Adrenal gland (tissue), 12 donors: Measurements from ENCODE around the gene PRMT9. TPM values are rescaled to one million over a fixed set of nuclear protein-coding genes. Genes with fewer than 3 reads are reported as not detected.

ENCODE experiments used
- DNase-seq, 7 donors: peaks; one replicate each; pipeline ENCODE4 v3.0.0-alpha.2; 2019 to 2020
- H3K27ac ChIP-seq, 5 donors: fragments of 200-600 bp; sonication (generic) in 4 of 5; 1 replicate in 3 of 5; 2 replicates in 2 of 5; pipeline versions ENCODE4 v1.5.1 to v1.8.0; 2016 to 2020; ENCODE audit warnings: mild to moderate bottlenecking in 1 of 5
- H3K27me3 ChIP-seq: fragments of 200-600 bp; 2 replicates; pipeline ENCODE4 v1.8.0; 2021
- H3K36me3 ChIP-seq, 2 donors: fragments of 200-600 bp; replicated peaks in 1 of 2; 1 replicate in 1 of 2; 2 replicates in 1 of 2; pipeline versions ENCODE4 v1.5.1 to v1.8.0; 2018 to 2022
- H3K4me1 ChIP-seq, 2 donors: fragments of 200-600 bp; replicated peaks in 1 of 2; 1 replicate in 1 of 2; 2 replicates in 1 of 2; pipeline versions ENCODE4 v1.5.1 to v1.8.0; 2018 to 2021
- H3K4me3 ChIP-seq, 4 donors: fragments of 200-600 bp; sonication (generic) in 3 of 4; one replicate each; pipeline ENCODE4 v1.5.1; 2016 to 2018
- H3K9me3 ChIP-seq, 3 donors: fragments of 200-600 bp; sonication (generic) in 1 of 3; replicated peaks in 1 of 3; 1 replicate in 2 of 3; 2 replicates in 1 of 3; pipeline versions ENCODE4 v1.5.1 to v1.8.0; 2016 to 2021
- CTCF ChIP-seq, 6 experiments: fragments of 450-650 bp in 4 of 6; fragments of 200-600 bp in 2 of 6; sonication (generic) in 1 of 6; IDR thresholded peaks; 1 replicate in 5 of 6; 2 replicates in 1 of 6; pipeline versions ENCODE4 v1.5.1 to v1.8.0; 2016 to 2021; ENCODE audit warnings: antibody characterized with exemption in 6 of 6, mild to moderate bottlenecking in 2 of 6, moderate library complexity in 1 of 6
- POLR2A ChIP-seq, 2 donors: fragments of 450-650 bp; IDR thresholded peaks; one replicate each; pipeline ENCODE4 v1.6.1; 2017; ENCODE audit warnings: antibody characterized with exemption in 2 of 2, mild to moderate bottlenecking in 2 of 2, moderate library complexity in 1 of 2
- WGBS, 4 donors: extraction: QIAGEN DNeasy Blood & Tissue Kit in 2 of 4; methylation state at CpG; one replicate each; pipeline versions ENCODE4 v1.1.5 to v1.1.7; 2013 to 2017; 5-methylcytosine and 5-hydroxymethylcytosine counted together
- intact Hi-C, 2 donors: fragments of 100-400 bp; cut with DNase I; formaldehyde crosslinking; loops; one replicate each; pipeline versions ENCODE4 v1.14.1 to v1.15.0; 2022 to 2023
- polyA plus RNA-seq, 3 donors: library from polyadenylated mRNA; stranded (reverse); fragments of 200-250 nt in 2 of 3; fragments of 350-450 nt in 1 of 3; fragmentation: Illumina TruSeq in 1 of 3; extraction: RNeasy Lipid Tissue Mini Kit (QIAGEN cat#74804) in 1 of 3; gene quantifications; one replicate each; pipeline ENCODE4 v1.2.3, GENCODE V29; 2013 to 2014
- total RNA-seq, 9 donors: library from RNA; depleted of rRNA in 4 of 9; stranded (reverse); fragments of >200 nt in 4 of 9; fragments of 120-200 nt in 1 of 9; fragmentation: NEBNext Ultra II Directional in 1 of 9; extraction: Animal tissue kit (Norgen Biotek cat#: 25700) in 1 of 9; gene quantifications; one replicate each; pipeline versions ENCODE4 v1.1.0 to v1.2.4, GENCODE V29; 2013 to 2023
- donor health status: healthy with polysubstance abuse.
- donor health status: Bipolar disorder and iron deficiency.
- donor health status: DM: yes; HTN: yes; CAD: no.
- donor health status: DM: no; HTN: no; CAD: no.
- donor health status: DM: no; HTN: no; CAD: no.
- donor health status: DM: yes; HTN: yes; CAD: no.

Gene PRMT9
- total and polyA plus RNA-seq, 12 donors, result 5.4 to 19.6 (median 11.3) TPM

- peaks cover 0 to 62% of the 10 kb centered on the region in 2 donors for H3K36me3 ChIP-seq
- no peak for DNase-seq
- no peak overlapping the region for H3K4me3 ChIP-seq
- no peaks in the 10 kb centered on the region for H3K9me3 ChIP-seq
- intact Hi-C loops, result no loop called here
- no peak overlapping the region for H3K27ac ChIP-seq
- H3K27me3 ChIP-seq, result no peaks in the 10 kb centered on the region
- TF ChIP-seq POLR2A (IDR thresholded peaks at IDR 0.05) (no peak), CTCF (IDR thresholded peaks at IDR 0.05) (no peak)
- no peaks in the 10 kb centered on the region for H3K4me1 ChIP-seq
- 92 to 98% (median 97%) methylated on average over 1 of the region's 1 CpG for WGBS, 4 donors
Observed at GRCh38 chr4:147633643-147634042, 50.3 kb downstream of the PRMT9 start.

DNA sequence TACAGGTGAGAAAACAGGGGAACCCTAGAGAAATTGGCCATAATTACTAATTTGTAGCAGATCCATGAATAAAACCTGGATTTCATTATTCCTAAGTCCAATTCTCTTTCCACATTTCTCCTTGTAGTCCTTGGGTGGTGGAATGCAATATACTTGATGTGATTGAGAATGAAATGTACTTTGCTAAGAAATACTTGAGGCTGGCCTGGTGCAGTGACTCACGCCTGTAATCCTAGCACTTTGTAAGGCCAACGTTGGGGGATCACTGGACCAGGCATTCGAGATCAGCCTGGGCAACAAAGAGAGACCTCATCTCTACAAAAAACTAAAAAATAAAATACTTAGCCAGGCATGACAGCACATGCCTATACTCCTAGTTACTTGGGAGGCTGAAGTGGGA is 50.9 kb downstream of the PRMT9 start:
- no peak overlapping the region for H3K27ac ChIP-seq
- no peak for DNase-seq
- TF ChIP-seq CTCF (IDR thresholded peaks at IDR 0.05) (no peak), POLR2A (IDR thresholded peaks at IDR 0.05) (no peak)
- peaks cover 0 to 67% of the 10 kb centered on the region in 2 donors for H3K36me3 ChIP-seq
- no peaks in the 10 kb centered on the region for H3K9me3 ChIP-seq
- intact Hi-C loops, result no loop called here
- no peaks in the 10 kb centered on the region for H3K4me1 ChIP-seq
- no peak overlapping the region for H3K4me3 ChIP-seq
- WGBS, 4 donors, result 85 to 93% (median 88%) methylated on average over 3 of the region's 3 CpGs
- no peaks in the 10 kb centered on the region for H3K27me3 ChIP-seq

- WGBS, 4 donors, result 79 to 97% (median 91%) methylated on average over 1 of the region's 1 CpG
- intact Hi-C loops, result loop anchor here in 1 of 2 donors (10.0 kb wide), 1 partner anchor 45 kb away; no protein-coding TSS in a partner anchor
- no peak for TF ChIP-seq CTCF (IDR thresholded peaks at IDR 0.05)
Observed at GRCh38 chr4:147629783-147630730, 53.9 kb downstream of the PRMT9 start.

DNA sequence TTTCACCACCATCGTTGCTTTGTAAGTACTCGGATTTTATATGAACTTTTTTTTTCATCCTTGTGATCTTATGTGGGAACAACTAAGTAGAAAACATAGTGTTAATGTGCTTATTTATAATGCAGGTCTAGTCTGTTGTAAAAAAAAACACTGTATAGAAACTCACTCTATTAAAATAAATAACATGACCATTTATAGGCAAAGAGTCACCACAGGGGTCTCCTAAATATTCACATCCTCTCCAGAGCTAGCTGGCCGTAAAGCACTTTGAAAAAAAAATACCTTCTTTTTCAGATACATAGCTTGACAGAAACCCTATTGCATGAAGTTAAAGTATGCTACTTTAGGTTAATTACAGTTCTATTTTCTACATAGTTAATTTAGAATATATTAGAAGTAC is 55.5 kb downstream of the PRMT9 start:
- DNase-seq, result no peak
- Histone ChIP-seq H3K4me1 (no peaks in the 10 kb centered on the region), H3K27me3 (no peaks in the 10 kb centered on the region), H3K9me3 (no peaks in the 10 kb centered on the region), H3K4me3 (no peak overlapping the region), H3K36me3 (peaks cover 0 to 63% of the 10 kb centered on the region in 2 donors), H3K27ac (no peak overlapping the region)
- TF ChIP-seq POLR2A (IDR thresholded peaks at IDR 0.05) (no peak), CTCF (IDR thresholded peaks at IDR 0.05) (no peak)
- intact Hi-C loops, result loop anchor here in 1 of 2 donors (10.0 kb wide), 1 partner anchor 46 kb away; no protein-coding TSS in a partner anchor
- WGBS, 4 donors, result 73 to 81% (median 80%) methylated on average over 3 of the region's 3 CpGs

More at GRCh38 chr4:147629783-147630730, 53.9 kb downstream of the PRMT9 start:
- H3K27ac ChIP-seq, result no peak overlapping the region
- no peaks in the 10 kb centered on the region for H3K9me3 ChIP-seq
- no peaks in the 10 kb centered on the region for H3K4me1 ChIP-seq
- DNase-seq, result no peak
- no peaks in the 10 kb centered on the region for H3K27me3 ChIP-seq
- no peak overlapping the region for H3K4me3 ChIP-seq
- H3K36me3 ChIP-seq, result peaks cover 0 to 71% of the 10 kb centered on the region in 2 donors
